ENCODE measurements around the gene EXOC2.

DNA sequence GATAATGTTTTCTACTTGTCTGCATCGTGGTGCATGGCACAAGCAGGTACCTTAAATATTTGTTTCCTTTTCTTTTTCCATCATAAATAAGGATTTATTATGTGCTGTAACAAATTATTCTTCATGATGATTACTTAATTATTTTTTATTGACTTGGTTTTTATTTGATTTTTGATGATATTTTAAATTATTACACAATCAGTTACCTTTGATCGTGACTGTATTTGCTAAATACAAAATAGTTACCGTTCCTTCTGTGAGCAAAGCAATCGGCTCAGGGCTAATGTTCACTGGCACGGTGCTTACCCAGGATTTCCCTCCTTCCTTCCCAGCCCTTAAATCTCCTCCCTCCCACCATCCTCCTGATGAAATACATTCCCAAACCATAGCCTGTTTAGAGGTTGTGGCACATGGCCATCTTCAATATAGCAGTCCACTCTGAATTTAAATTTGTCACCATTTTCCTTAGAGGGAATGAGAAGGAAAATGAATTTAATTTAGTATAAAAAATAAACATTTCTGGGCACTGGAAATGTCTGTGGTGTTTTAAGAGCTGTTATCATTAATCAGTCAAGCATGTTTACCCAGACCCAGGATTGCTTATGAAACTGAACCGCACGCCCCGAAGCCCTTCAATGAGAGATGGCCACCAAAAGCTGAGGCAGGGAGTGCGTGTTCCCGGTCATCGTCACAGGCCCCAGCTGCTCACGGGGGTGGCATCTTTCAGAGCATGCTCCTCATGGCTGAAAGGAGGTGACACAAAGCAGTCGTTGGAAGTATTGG is 23.0 kb upstream of the EXOC2 start:
- no peak for TF ChIP-seq POLR2A (IDR thresholded peaks at IDR 0.05; ENCODE audit: low read depth, low read length)
- TF ChIP-seq TAF1 (IDR thresholded peaks at IDR 0.05; ENCODE audit: low read depth, low read length) = no peak
- TF ChIP-seq POU2F2 (IDR thresholded peaks at IDR 0.05; ENCODE audit: low read depth, low read length) = no peak
- TF ChIP-seq POLR2AphosphoS5 (IDR thresholded peaks at IDR 0.05; ENCODE audit: low read depth, low read length) = no peak
- no peak for TF ChIP-seq SPI1 (IDR thresholded peaks at IDR 0.05; ENCODE audit: low read depth, low read length)
